ENCODE measurements around the gene NRF1.
A peak's percentile ranks its signal among the peaks of the same experiment; 100 is the strongest.

NRF1 gene

DNA sequence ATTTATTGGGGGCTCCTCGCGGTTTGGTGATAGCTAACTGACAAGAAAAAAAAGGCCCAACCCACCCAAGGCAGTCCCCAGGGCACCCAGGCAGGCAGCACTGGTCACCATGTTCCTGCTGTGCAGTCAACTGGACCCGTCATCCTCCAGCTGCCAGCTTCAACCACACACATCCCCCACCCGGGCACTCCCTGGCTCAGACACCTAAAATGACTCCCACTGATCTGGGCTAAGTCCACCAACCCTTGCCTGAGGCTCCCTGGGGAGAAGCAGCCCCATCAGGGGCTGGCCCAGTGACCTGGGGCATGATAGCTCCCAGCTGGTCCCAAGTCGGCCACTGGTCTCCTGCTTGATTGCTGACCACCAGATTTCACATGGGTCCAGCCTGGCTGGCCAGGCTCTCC, 161.8 kb downstream of the NRF1 start:
- DNase-seq = no peak

- DNase-seq = no peak
Measured at GRCh38 chr7:129773871-129774270, 162.4 kb downstream of the NRF1 start.

- no peak for DNase-seq
Measured at GRCh38 chr7:129774359-129774758, 162.8 kb downstream of the NRF1 start.

GRCh38 chr7:129774871-129775694, 163.6 kb downstream of the NRF1 start:
- no peak for DNase-seq

- DNase-seq = no peak
Measured at GRCh38 chr7:129775695-129776361, 164.3 kb downstream of the NRF1 start.

DNA sequence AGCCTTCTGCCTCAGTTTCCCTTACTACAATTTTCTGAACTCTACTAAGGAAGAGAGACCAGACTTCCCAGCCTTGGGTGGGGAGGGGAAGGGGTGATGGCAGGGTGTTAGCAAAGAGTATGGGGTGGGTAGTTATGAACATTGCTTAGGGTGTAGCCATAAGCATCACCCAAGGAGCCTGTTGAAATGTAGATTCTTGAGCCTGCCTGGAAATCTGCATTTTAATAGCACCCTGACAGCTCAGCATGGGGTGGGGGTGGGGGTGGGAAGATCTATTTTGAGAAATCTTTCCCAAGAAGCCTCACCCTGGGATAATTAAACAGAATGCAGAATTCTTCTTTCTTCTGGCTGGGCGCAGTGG, 164.8 kb downstream of the NRF1 start:
- no peak for DNase-seq

GRCh38 chr7:129777195-129777844, 165.8 kb downstream of the NRF1 start:
- peak; percentile 29 to 30 for DNase-seq

DNA sequence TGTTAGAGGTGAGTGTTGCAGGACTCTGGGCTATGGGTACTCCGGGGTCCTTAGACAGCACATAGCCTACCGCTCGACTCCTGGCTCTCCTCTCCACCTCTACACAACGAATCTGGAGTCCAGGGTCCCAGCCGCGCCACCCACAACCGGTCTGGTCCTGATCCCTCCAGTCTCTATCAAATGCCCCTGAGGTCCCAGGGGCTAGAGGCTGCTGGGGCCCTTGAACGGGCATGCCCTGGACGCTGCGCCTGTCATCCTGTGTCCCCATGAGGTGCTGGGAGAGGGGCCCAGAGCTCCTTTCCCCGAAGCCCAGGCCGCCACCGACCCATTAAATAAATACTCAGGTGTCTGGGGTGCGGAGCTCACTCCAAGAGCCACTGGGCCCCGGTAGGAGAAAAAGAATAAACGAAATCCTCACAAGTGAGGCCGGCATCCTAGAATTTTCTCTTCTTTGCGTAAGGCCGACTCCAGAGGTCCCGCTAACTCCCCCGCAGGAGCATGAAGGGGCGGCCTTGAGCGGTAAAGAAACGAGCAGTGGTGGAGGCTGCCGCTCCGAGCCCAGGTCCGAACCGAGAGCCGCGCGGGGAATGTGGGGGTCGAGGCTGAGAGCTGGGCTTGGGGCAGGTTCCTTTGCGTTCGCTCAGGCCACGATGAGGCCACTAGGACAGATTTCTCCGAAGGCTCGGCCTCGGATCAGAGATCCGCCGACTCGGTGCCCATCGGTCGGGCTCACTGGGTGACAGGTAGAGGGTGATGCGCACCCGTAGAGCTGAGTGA, 166.7 kb downstream of the NRF1 start:
- DNase-seq = peak in 1 of 2 experiments; percentile 26

GRCh38 chr7:129778770-129779601, 167.5 kb downstream of the NRF1 start:
- DNase-seq = peak; percentile 41 to 54

GRCh38 chr7:129779602-129780256, 168.2 kb downstream of the NRF1 start:
- DNase-seq = peak in 1 of 2 experiments; percentile 61

DNA sequence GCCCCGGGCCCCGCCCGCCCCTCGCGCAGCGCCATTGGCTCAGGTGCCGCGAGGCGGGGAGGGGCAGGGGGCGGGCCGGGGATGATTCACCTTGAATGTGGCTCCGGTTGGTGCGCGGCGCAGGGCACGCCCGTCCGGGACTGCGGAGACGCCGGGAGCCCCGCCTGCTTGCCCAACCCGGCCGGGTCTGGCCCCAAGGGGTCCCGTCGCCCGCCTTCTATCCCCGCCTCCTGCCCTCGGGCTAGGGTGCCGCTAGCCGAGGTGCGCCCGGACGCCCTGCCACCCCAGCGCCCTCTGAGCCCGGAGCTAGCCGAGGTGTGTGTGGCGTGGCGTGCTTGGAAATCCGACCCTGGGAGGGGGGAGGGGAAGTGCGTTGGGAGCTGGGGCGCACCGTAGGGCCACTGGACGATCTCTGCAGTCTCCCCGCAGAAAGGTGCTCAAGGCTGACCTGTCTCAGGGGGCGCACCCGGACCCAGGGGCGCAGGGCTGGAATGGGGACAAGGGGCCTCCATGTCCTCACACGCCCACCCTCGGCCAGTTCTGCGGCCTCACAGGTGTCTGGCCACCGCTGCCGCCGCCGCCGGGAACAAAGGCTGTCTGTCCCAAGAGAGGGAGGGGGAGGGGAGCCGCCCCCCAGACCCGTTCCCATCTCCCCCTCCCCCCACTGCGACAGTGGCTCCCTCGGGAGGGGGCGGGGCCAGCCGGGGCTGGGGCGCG, 168.9 kb downstream of the NRF1 start:
- DNase-seq = peak; percentile 86 to 89

DNA sequence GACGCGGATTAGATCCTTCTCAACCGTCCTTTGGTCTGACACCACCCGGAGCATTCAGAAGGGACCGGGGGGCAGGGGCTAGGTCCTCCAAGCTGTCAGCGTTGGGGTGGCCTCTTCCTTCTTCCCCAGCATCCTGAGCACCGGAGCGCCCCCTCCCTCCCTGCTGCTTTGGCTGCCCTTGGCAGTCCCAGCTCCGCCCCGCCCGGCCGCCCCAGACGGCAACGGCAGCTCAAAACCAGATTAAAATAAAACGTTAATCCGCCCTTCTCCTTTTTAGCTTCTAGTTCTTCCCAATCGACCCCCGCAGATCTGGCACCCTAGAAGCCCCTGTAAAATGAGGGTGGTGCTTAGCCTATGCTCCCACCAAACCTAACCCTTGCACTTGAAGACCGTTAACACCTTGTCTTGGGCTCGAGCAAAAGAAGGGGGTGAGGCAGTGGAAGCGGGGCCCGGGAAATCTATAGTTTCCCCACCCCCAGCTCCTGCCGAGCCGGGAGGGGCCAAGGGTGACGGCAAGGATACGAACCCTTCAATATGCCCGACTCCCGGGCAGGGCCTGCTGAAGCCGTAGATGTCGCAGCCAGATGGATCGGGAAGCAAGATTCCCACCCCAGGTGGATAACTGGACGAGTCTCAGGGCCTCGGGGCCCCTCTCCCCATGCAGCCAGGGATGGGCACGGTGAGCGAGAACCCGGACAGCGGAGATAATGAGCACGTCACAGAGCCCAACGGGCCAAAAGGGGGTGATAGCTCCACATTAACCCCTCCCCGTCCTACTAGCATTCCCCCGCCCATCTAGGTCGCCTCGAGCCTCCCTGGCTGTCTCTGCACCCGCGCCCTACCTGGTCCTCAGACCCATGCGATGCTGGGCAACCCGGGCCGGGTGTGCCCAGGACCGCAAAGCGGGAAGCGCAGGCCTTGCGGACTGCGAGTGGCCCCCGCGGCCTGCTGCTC, 169.7 kb downstream of the NRF1 start:
- peak; percentile 56 to 61 for DNase-seq

- peak; percentile 35 to 38 for DNase-seq
Measured at GRCh38 chr7:129781928-129782817, 170.7 kb downstream of the NRF1 start.

DNA sequence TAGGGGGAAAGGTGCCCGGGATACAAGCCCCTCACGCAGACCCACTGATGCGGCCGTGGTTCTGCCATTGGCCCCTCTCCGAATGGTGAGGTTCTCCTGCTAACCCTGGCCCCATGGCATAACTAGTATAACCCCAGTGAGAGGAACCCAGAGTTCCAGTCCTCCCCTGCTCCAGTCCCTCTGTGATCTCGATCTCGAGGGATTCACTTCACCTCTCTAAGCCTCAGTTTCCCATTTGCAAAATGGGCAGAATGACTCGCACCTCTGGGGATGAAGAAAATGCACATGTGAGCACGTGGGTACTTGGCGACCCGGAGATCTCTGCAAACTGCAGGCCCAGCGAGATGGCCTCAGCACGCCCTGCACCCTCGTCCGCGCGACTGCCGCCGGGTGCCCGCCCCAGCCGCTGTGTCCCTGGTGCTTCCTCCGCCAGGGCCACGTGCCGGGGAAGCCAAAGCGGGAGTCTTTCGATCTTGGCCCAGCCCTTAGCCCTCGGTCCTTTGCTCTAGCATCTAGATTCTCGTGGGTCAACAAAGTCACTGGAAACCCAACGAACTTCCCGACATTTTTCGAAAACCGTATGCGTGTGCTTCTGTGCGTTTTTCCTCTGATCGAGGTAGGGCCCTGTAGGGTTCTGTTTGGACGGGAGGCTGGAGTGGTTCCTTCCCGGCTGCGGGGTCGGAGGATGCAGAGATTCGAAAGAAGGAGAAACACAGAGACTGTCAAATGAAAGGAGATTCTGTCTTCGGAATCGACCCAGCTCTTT, 171.5 kb downstream of the NRF1 start:
- DNase-seq = peak; percentile 32 to 44

- no peak for DNase-seq
Measured at GRCh38 chr7:129783584-129783919, 172.0 kb downstream of the NRF1 start.

DNA sequence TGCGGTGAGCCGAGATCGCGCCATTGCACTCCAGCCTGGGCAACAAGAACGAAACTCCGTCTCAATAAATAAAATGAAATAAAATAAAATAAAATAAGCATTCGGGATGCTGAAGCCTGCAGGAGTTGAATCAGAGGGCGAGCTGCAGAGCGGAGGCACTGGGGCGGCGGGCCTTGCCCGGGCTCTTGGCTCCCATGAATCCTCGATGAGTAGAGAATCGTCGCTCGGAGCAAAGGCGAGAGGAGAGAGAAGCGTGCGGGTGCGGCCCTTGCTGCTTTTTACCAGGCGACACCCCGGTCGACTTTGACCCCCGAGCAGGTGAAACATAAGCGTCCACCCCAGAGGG, 172.9 kb downstream of the NRF1 start:
- DNase-seq = peak; percentile 27 to 28

- peak in 1 of 2 experiments; percentile 24 for DNase-seq
Measured at GRCh38 chr7:129784783-129785684, 173.5 kb downstream of the NRF1 start.

Measured in activated T-cell treated with anti-CD3 and anti-CD28 coated beads, Interleukin-2, amount 50 U/mL, for 48 hours (primary cell).